Activated naive CD8-positive, alpha-beta T cell treated with anti-CD3 and anti-CD28 coated beads, Interleukin-2, amount 50 U/mL, for 16 hours (primary cell): ENCODE results near the gene IL27RA.

ENCODE experiments used
- DNase-seq: peaks from one replicate; pipeline ENCODE4 v3.0.0-alpha.2; 2020; ENCODE audit warnings: low read depth, low spot score

IL27RA gene

GRCh38 chr19:14088634-14089411, 57.3 kb downstream of the IL27RA start:
- no peak for DNase-seq

GRCh38 chr19:14089412-14089661, 57.8 kb downstream of the IL27RA start:
- DNase-seq: no peak

GRCh38 chr19:14089662-14090508, 58.3 kb downstream of the IL27RA start:
- no peak for DNase-seq

DNA sequence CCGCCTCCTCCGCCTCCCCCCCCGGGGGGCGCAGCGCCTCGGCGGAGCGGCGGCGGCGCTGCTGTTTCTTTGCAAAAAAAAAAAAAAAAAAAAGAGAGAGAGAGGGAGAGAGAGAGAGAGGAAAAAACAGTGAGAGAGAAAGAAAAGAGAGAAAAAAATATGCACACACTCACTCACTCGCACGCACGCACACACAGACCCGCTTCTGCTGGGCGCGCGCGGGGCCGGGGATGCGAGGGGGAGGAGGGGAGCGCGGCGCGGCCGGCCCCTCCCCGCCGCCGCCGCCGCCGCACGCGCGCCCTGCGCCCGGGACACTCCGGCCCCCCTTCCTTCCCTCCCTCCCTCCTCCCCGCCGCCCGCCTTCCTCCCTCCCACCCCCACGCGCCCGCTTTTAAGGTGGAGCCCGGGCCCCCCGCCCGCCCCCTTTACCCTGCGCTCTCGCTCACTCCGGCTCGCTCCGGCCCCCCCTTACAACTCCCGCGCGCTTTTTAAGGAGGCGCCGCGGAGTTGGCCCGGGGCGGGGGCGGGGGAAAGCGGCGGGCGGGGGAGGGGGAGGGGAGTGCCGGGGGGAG, 59.0 kb downstream of the IL27RA start, which contains the start of gene SAMD1:
Gene SAMD1, minus strand, starts transcription at position 243 of the 572 bp plus-strand sequence.
- peak; percentile 79 for DNase-seq

DNA sequence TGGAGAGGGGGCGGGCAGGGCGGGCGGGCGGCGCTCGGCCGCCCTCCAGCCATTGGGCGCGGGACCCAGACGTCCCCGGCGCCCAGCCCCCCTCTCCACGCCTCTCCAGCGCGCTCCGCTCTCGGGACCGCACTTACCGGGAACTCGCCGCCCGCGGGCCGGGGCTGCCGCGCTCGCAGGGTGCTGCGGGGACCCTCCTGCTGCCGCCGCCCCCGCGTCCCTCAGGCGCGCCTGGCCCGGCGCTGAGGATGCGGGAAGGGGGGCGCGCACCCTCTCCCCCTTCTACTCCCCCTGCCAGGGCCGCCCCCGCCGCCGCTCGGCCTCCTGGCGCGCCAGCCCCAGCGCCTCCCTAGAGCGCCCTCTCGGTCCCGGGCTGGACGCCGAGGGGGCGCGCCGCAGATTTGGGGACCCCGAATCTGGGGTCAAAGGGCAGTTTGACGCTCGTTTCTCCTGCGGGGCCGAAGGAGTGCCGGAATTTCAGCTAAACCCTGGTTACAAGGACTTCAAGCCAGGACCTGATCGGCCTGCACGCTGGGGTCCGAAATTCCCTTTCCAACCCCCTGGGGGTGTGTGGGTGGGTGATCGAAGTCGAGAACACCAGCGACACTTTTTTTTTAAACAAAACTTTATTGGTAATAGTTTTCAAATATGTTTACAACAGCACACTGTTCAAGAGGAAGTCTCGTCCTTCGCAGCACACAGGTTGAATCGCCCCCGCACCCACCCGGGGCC, 59.7 kb downstream of the IL27RA start:
- DNase-seq: no peak

GRCh38 chr19:14091813-14092462, 60.4 kb downstream of the IL27RA start:
- DNase-seq: no peak

DNA sequence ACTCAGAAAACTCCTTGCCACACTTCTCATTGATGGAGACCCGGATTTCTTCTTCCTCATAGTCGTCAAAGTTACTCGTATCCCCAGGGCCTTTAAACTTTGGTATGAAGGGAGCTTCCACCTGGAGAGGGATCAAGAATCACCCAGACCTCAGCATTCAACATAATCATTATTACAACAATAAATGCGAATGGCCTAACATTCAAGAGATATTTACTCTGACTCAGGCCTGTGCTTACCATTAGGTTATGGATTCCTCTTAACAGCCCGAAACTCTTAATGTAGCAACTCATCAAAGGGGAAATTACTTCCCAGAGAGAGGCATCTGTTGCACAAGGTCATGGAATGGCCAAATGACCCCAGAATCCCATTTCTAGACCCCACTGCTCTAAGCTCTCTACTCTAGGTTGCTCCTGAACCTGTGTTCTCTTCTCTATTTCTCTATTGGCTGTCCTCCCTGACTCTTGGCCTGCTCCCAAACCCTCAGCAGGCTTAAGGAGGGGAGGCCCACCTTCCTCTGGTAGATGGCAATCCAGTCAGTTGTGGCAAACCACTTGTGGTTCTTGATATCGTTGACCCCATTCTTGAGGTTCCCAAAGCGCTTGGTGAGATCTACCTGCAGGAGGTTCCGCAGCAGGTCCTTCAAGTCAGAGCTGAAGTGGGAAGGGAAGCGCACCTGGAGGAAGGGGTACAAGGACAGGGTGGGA, 61.7 kb downstream of the IL27RA start:
- DNase-seq: no peak

DNA sequence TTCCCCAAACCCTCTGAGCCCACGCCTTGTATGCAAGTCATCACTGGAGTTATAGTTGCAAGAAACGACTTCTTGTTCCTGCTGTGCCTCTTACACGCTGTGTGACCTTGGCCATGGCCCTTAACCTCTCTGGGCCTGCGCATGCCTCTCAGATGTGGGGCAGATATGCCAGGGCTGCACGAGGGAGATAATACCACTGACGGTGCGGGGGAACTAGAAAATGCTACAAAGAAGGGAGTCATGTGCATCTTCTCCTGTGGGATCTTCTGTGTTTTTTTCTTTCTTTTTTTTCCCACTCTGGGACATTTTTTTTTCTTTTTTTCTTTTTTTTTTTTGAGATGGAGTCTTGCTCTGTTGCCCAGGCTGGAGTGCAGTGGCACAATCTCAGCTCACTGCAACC, 63.3 kb downstream of the IL27RA start:
- DNase-seq: no peak

GRCh38 chr19:14096272-14096992, 64.9 kb downstream of the IL27RA start:
- no peak for DNase-seq

GRCh38 chr19:14097532-14098151, 66.1 kb downstream of the IL27RA start:
- no peak for DNase-seq

DNA sequence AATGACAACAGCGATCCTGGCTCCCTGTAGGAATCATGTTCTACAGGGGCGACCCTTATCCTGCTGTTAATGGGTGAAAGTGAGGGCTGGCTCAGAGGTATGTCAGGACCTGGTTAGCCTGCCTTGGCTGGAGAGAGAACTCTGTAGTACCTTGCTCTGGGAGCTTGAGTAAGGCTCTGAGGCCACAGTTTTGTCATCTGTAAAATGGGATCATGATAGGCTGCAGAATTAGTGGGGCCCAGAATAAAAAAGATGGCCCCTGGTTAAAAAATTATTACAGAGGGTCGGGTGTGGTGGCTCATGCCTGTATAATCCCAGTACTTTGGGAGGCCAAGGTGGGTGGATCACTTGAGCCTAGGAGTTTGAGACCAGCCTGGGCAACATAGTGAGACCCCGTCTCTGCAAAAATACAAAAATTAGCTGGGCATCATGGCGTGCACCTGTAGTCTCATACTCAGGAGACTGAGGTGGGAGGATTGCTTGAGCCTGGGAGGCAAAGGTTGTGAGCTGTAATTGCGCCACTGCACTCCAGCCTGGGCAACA, 69.5 kb downstream of the IL27RA start:
- no peak for DNase-seq

GRCh38 chr19:14102102-14102696, 70.6 kb downstream of the IL27RA start:
- DNase-seq: no peak

GRCh38 chr19:14102756-14103155, 71.2 kb downstream of the IL27RA start:
- DNase-seq: no peak
